Ureter (tissue), 1 donor: Measurements from ENCODE around the gene JAG2. TPM values are rescaled to one million over a fixed set of nuclear protein-coding genes. Genes with fewer than 3 reads are reported as not detected.
A peak's percentile ranks its signal among the peaks of the same experiment; 100 is the strongest.

Source experiments
- DNase-seq: peaks from one replicate; pipeline ENCODE4 v3.0.0-alpha.2; 2020; ENCODE audit warnings: low spot score
- total RNA-seq: library from RNA; stranded (reverse); gene quantifications from one replicate; pipeline ENCODE4 v1.2.4, GENCODE V29; 2023
- donor health status: DM: yes; HTN: yes; CAD: no.

Gene JAG2
- total RNA-seq, 1 donor from 2014 or later = 42.2 TPM

GRCh38 chr14:105203701-105204100 is 35.1 kb upstream of the JAG2 start:
- DNase-seq = no peak

GRCh38 chr14:105203057-105203531 is 34.5 kb upstream of the JAG2 start:
- peak; percentile 84 for DNase-seq

GRCh38 chr14:105201925-105202513 is 33.4 kb upstream of the JAG2 start:
- DNase-seq = no peak

- no peak for DNase-seq
Measured at GRCh38 chr14:105201156-105201924, 32.8 kb upstream of the JAG2 start.

GRCh38 chr14:105200641-105201040 is 32.1 kb upstream of the JAG2 start:
- DNase-seq = no peak

- no peak for DNase-seq
Measured at GRCh38 chr14:105200074-105200473, 31.5 kb upstream of the JAG2 start.

- no peak for DNase-seq
Measured at GRCh38 chr14:105199093-105199492, 30.5 kb upstream of the JAG2 start.

GRCh38 chr14:105198588-105198987 is 30.0 kb upstream of the JAG2 start:
- DNase-seq = no peak

GRCh38 chr14:105197211-105197641 is 28.6 kb upstream of the JAG2 start:
- no peak for DNase-seq

GRCh38 chr14:105196265-105196960 is 27.8 kb upstream of the JAG2 start:
- no peak for DNase-seq

GRCh38 chr14:105195522-105196264 is 27.1 kb upstream of the JAG2 start:
- no peak for DNase-seq

GRCh38 chr14:105195051-105195450 is 26.5 kb upstream of the JAG2 start:
- DNase-seq = no peak

- DNase-seq = no peak
Measured at GRCh38 chr14:105193916-105194782, 25.6 kb upstream of the JAG2 start.

- no peak for DNase-seq
Measured at GRCh38 chr14:105192866-105193731, 24.5 kb upstream of the JAG2 start.

GRCh38 chr14:105187935-105188524 is 19.5 kb upstream of the JAG2 start:
- DNase-seq = no peak

- DNase-seq = no peak
Measured at GRCh38 chr14:105187116-105187515, 18.5 kb upstream of the JAG2 start.

- no peak for DNase-seq
Measured at GRCh38 chr14:105185973-105186372, 17.4 kb upstream of the JAG2 start.

GRCh38 chr14:105185001-105185400 is 16.4 kb upstream of the JAG2 start:
- DNase-seq = no peak

- no peak for DNase-seq
Measured at GRCh38 chr14:105184461-105184860, 15.9 kb upstream of the JAG2 start.
